WTC11 (cell line): Measurements from ENCODE around the gene SLC13A5.

Source experiments
- ATF1 ChIP-seq: sonication (generic); formaldehyde crosslinking; IDR thresholded peaks from 2 replicates; pipeline ENCODE4 v1.8.1; 2023; ENCODE audit warnings: mild to moderate bottlenecking, moderate library complexity, missing genetic modification reagents
- TEAD4 ChIP-seq: sonication (generic); formaldehyde crosslinking; IDR thresholded peaks from 2 replicates; pipeline ENCODE4 v1.8.0; 2022; ENCODE audit warnings: mild to moderate bottlenecking, missing genetic modification reagents
- TF ChIP-seq, protein P1 (sequence below): sonication (generic); formaldehyde crosslinking; IDR thresholded peaks from 2 replicates; pipeline ENCODE4 v1.8.0; 2022; ENCODE audit warnings: mild to moderate bottlenecking, missing genetic modification reagents
- TF ChIP-seq, protein P2 (sequence below): sonication (generic); formaldehyde crosslinking; IDR thresholded peaks from 2 replicates; pipeline ENCODE4 v1.8.0; 2023; ENCODE audit warnings: missing genetic modification reagents, mild to moderate bottlenecking, borderline replicate concordance

- TF ChIP-seq TEAD4 (CRISPR knock-in tag) (no peak), ATF1 (no peak)
- TF ChIP-seq, protein P1, sequence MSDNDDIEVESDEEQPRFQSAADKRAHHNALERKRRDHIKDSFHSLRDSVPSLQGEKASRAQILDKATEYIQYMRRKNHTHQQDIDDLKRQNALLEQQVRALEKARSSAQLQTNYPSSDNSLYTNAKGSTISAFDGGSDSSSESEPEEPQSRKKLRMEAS (CRISPR knock-in tag): no peak
- TF ChIP-seq, protein P2, sequence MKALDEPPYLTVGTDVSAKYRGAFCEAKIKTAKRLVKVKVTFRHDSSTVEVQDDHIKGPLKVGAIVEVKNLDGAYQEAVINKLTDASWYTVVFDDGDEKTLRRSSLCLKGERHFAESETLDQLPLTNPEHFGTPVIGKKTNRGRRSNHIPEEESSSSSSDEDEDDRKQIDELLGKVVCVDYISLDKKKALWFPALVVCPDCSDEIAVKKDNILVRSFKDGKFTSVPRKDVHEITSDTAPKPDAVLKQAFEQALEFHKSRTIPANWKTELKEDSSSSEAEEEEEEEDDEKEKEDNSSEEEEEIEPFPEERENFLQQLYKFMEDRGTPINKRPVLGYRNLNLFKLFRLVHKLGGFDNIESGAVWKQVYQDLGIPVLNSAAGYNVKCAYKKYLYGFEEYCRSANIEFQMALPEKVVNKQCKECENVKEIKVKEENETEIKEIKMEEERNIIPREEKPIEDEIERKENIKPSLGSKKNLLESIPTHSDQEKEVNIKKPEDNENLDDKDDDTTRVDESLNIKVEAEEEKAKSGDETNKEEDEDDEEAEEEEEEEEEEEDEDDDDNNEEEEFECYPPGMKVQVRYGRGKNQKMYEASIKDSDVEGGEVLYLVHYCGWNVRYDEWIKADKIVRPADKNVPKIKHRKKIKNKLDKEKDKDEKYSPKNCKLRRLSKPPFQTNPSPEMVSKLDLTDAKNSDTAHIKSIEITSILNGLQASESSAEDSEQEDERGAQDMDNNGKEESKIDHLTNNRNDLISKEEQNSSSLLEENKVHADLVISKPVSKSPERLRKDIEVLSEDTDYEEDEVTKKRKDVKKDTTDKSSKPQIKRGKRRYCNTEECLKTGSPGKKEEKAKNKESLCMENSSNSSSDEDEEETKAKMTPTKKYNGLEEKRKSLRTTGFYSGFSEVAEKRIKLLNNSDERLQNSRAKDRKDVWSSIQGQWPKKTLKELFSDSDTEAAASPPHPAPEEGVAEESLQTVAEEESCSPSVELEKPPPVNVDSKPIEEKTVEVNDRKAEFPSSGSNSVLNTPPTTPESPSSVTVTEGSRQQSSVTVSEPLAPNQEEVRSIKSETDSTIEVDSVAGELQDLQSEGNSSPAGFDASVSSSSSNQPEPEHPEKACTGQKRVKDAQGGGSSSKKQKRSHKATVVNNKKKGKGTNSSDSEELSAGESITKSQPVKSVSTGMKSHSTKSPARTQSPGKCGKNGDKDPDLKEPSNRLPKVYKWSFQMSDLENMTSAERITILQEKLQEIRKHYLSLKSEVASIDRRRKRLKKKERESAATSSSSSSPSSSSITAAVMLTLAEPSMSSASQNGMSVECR (CRISPR knock-in tag): no peak
Measured at GRCh38 chr17:6636616-6637457, 76.3 kb downstream of the SLC13A5 start.
